HepG2 (cell line): Measurements from ENCODE around the gene MYL9. TPM values are rescaled to one million over a fixed set of nuclear protein-coding genes. Genes with fewer than 3 reads are reported as not detected.

ENCODE experiments used
- ATAC-seq: fragments of 200-7000 bp; cut with Tn5 transposase; 3 replicates; pipeline ENCODE4 v1.9.1; 2020; ENCODE audit warnings: mild to moderate bottlenecking, moderate library complexity
- BruUV-seq: library from RNA; stranded (reverse); fragments of 400-500 nt; replicated peaks from 2 replicates; lab custom pipeline; 2021; lab: Mats Ljungman, UMichigan
- CTCF ChIA-PET: fragments of 300-600 bp; formaldehyde crosslinking; extraction: SDS; loops from one replicate; lab custom pipeline; 2021; ENCODE audit warnings: low total read pairs, inconsistent platforms, low intra/inter-chr PET ratio; lab: Yijun Ruan, JAX
- POLR2A ChIA-PET: fragments of 350-600 bp; sonication (Branson Sonifier 250); formaldehyde crosslinking; loops from one replicate; lab custom pipeline; 2020; ENCODE audit warnings: antibody characterized with exemption, inconsistent platforms; lab: Yijun Ruan, JAX
- DNase-seq: peaks from one replicate; pipeline ENCODE4 v3.0.0-alpha.2; 2015; ENCODE audit warnings: low spot score
- FAIRE-seq: peaks from 3 replicates; lab custom pipeline; 2011; peaks lifted over from hg19 to GRCh38; lab: Jason Lieb, UNC
- H2AFZ ChIP-seq: one replicate; pipeline ENCODE4 v1.6.1; 2011; ENCODE audit warnings: low read length, inconsistent platforms
- H3K27ac ChIP-seq: fragments of 300-600 bp; 3 replicates; pipeline ENCODE4 v1.8.0; 2011; ENCODE audit warnings: mixed run types, mild to moderate bottlenecking, mixed read lengths, low read length, inconsistent platforms; ENCODE audit not compliant: insufficient read depth; ENCODE audit errors: extremely low read length
- H3K27me3 ChIP-seq, 2 experiments: fragments of 200-600 bp in 1 of 2; 2 replicates in 1 of 2; 3 replicates in 1 of 2; pipeline versions ENCODE4 v1.6.0 to v1.8.0; 2011; ENCODE audit warnings: low read length in 2 of 2, mild to moderate bottlenecking in 2 of 2, moderate library complexity in 2 of 2, inconsistent platforms in 1 of 2; ENCODE audit not compliant: insufficient read depth in 2 of 2, control insufficient read depth in 1 of 2
- H3K36me3 ChIP-seq, 2 experiments: fragments of 200-600 bp in 1 of 2; replicated peaks in 1 of 2; 2 replicates in 1 of 2; 3 replicates in 1 of 2; pipeline versions ENCODE4 v1.5.1 to v1.8.0; 2011; ENCODE audit warnings: low read length in 2 of 2, inconsistent platforms in 1 of 2; ENCODE audit not compliant: insufficient read depth in 2 of 2, control insufficient read depth in 1 of 2
- H3K4me1 ChIP-seq: 2 replicates; pipeline ENCODE4 v1.5.1; 2012; ENCODE audit warnings: low read length, inconsistent platforms; ENCODE audit not compliant: insufficient read depth
- H3K4me2 ChIP-seq: 2 replicates; pipeline ENCODE4 v1.6.0; 2011; ENCODE audit warnings: low read depth, low read length, inconsistent platforms
- H3K4me3 ChIP-seq, 3 experiments: fragments of 200-600 bp in 1 of 3; sonication (generic), shearing (Covaris generic) in 1 of 3; replicated peaks in 1 of 3; 2 replicates each; pipeline ENCODE4 v1.5.1; 2011 to 2016; ENCODE audit warnings: low read length in 3 of 3, inconsistent platforms in 2 of 3, low read depth in 2 of 3, mild to moderate bottlenecking in 2 of 3, control low read depth in 1 of 3, mixed read lengths in 1 of 3; ENCODE audit not compliant: insufficient read depth in 1 of 3
- H3K79me2 ChIP-seq: one replicate; pipeline ENCODE4 v1.6.1; 2011; ENCODE audit warnings: low read length, inconsistent platforms; ENCODE audit not compliant: insufficient read depth
- H3K9ac ChIP-seq: 2 replicates; pipeline ENCODE4 v1.6.0; 2011; ENCODE audit warnings: mild to moderate bottlenecking, low read depth, low read length, inconsistent platforms; ENCODE audit not compliant: insufficient read depth
- H3K9me3 ChIP-seq: 2 replicates; pipeline ENCODE4 v1.5.1; 2012; ENCODE audit warnings: mild to moderate bottlenecking, low read length
- H4K20me1 ChIP-seq: 2 replicates; pipeline ENCODE4 v1.6.0; 2011; ENCODE audit warnings: inconsistent platforms, mild to moderate bottlenecking, low read length, moderate library complexity; ENCODE audit not compliant: insufficient read depth
- ARNTL ChIP-seq: sonication (generic); formaldehyde crosslinking; IDR thresholded peaks from 2 replicates; pipeline ENCODE4 v1.4.0; 2020; ENCODE audit warnings: mild to moderate bottlenecking, missing genetic modification reagents
- ATRX ChIP-seq: sonication (generic); formaldehyde crosslinking; IDR thresholded peaks from 2 replicates; pipeline ENCODE4 v1.4.0; 2020; ENCODE audit warnings: missing genetic modification reagents, borderline replicate concordance
- CREM ChIP-seq, 2 experiments: sonication (generic) in 1 of 2; formaldehyde crosslinking in 1 of 2; IDR thresholded peaks; 2 replicates each; pipeline versions ENCODE4 v1.4.0 to v1.6.1; 2016 to 2020; ENCODE audit warnings: antibody characterized with exemption in 1 of 2, mild to moderate bottlenecking in 1 of 2, missing genetic modification reagents in 1 of 2
- E2F2 ChIP-seq: sonication (generic); formaldehyde crosslinking; IDR thresholded peaks from 2 replicates; pipeline ENCODE4 v1.4.0; 2020; ENCODE audit warnings: missing genetic modification reagents, borderline replicate concordance
- FOXO1 ChIP-seq: sonication (generic); formaldehyde crosslinking; IDR thresholded peaks from 2 replicates; pipeline ENCODE4 v1.4.0; 2020; ENCODE audit warnings: missing genetic modification reagents
- JUND ChIP-seq: sonication (generic); formaldehyde crosslinking; IDR thresholded peaks from 2 replicates; pipeline ENCODE4 v1.8.0; 2022; ENCODE audit warnings: mild to moderate bottlenecking, missing genetic modification reagents
- KAT2B ChIP-seq: fragments of 150-350 bp; IDR thresholded peaks from 2 replicates; pipeline ENCODE4 v1.6.1; 2014; ENCODE audit warnings: low read depth, low read length, borderline replicate concordance
- KDM2A ChIP-seq: sonication (generic); formaldehyde crosslinking; IDR thresholded peaks from 2 replicates; pipeline ENCODE4 v1.4.0; 2020; ENCODE audit warnings: low read depth, missing genetic modification reagents, borderline replicate concordance
- MAFK ChIP-seq, 2 experiments: IDR thresholded peaks in 1 of 2; conservative IDR thresholded peaks in 1 of 2; 2 replicates each; pipeline ENCODE4 v1.6.1; 2011; ENCODE audit warnings: improper control_type of control experiment in 2 of 2, low read length in 2 of 2
- NBN ChIP-seq: fragments of 450-650 bp; conservative IDR thresholded peaks from 2 replicates; pipeline ENCODE4 v1.6.1; 2017
- NCOA5 ChIP-seq: sonication (generic); formaldehyde crosslinking; IDR thresholded peaks from 2 replicates; pipeline ENCODE4 v1.4.0; 2020; ENCODE audit warnings: missing genetic modification reagents
- SALL1 ChIP-seq: sonication (generic); formaldehyde crosslinking; IDR thresholded peaks from 2 replicates; pipeline ENCODE4 v1.8.0; 2022; ENCODE audit warnings: mild to moderate bottlenecking, missing genetic modification reagents
- SMAD1 ChIP-seq: sonication (generic); formaldehyde crosslinking; IDR thresholded peaks from 2 replicates; pipeline ENCODE4 v1.4.0; 2020; ENCODE audit warnings: missing genetic modification reagents, low read depth, mild to moderate bottlenecking, borderline replicate concordance
- SMAD3 ChIP-seq: sonication (generic); formaldehyde crosslinking; IDR thresholded peaks from 2 replicates; pipeline ENCODE4 v1.4.0; 2020; ENCODE audit warnings: missing genetic modification reagents
- SNRNP70 ChIP-seq: fragments of 200-400 bp; formaldehyde crosslinking; IDR thresholded peaks from 2 replicates; pipeline ENCODE4 v1.6.1; 2017; ENCODE audit warnings: mild to moderate bottlenecking, low read depth, low read length, moderate library complexity
- TAF15 ChIP-seq: fragments of 200-400 bp; formaldehyde crosslinking; IDR thresholded peaks from one replicate; pipeline ENCODE4 v1.6.1; 2018; ENCODE audit warnings: mild to moderate bottlenecking, low read depth, low read length; ENCODE audit not compliant: poor library complexity, severe bottlenecking
- TBX2 ChIP-seq: sonication (generic); formaldehyde crosslinking; IDR thresholded peaks from 2 replicates; pipeline ENCODE4 v1.5.0; 2020; ENCODE audit warnings: missing genetic modification reagents, mild to moderate bottlenecking, borderline replicate concordance
- TEAD3 ChIP-seq: optimal IDR thresholded peaks from 2 replicates; pipeline ENCODE3; 2016; ENCODE audit warnings: borderline replicate concordance
- WIZ ChIP-seq: sonication (generic); formaldehyde crosslinking; IDR thresholded peaks from 2 replicates; pipeline ENCODE4 v1.5.1; 2020; ENCODE audit warnings: mild to moderate bottlenecking, missing genetic modification reagents
- ZBTB7A ChIP-seq: sonication (generic); formaldehyde crosslinking; IDR thresholded peaks from 2 replicates; pipeline ENCODE4 v1.8.0; 2022; ENCODE audit warnings: mild to moderate bottlenecking, missing genetic modification reagents
- ZFP62 ChIP-seq: sonication (generic); formaldehyde crosslinking; IDR thresholded peaks from 2 replicates; pipeline ENCODE4 v1.4.0; 2020; ENCODE audit warnings: missing genetic modification reagents
- ZNF17 ChIP-seq: sonication (generic); formaldehyde crosslinking; IDR thresholded peaks from 2 replicates; pipeline ENCODE4 v1.5.0; 2020; ENCODE audit warnings: mild to moderate bottlenecking, missing genetic modification reagents
- ZNF691 ChIP-seq: sonication (generic); formaldehyde crosslinking; IDR thresholded peaks from 2 replicates; pipeline ENCODE4 v1.4.0; 2020; ENCODE audit warnings: missing genetic modification reagents, low read depth, mild to moderate bottlenecking, borderline replicate concordance
- ZNF746 ChIP-seq: sonication (generic); formaldehyde crosslinking; IDR thresholded peaks from 2 replicates; pipeline ENCODE4 v1.8.0; 2022; ENCODE audit warnings: mild to moderate bottlenecking, missing genetic modification reagents
- ZNF883 ChIP-seq: sonication (generic); formaldehyde crosslinking; IDR thresholded peaks from 2 replicates; pipeline ENCODE4 v1.5.1; 2020; ENCODE audit warnings: mild to moderate bottlenecking, missing genetic modification reagents; ENCODE audit errors: not compliant biosample characterization
- ZZZ3 ChIP-seq: sonication (generic); formaldehyde crosslinking; IDR thresholded peaks from 2 replicates; pipeline ENCODE4 v1.4.0; 2020; ENCODE audit warnings: missing genetic modification reagents, mild to moderate bottlenecking, borderline replicate concordance
- WGBS: methylation state at CpG from one replicate; pipeline ENCODE4 v1.1.6; 2017; ENCODE audit warnings: low lambda C conversion rate; 5-methylcytosine and 5-hydroxymethylcytosine counted together
- in situ Hi-C: cut with HindIII; loops from 2 replicates; pipeline ENCODE4 v1.10.0; 2017; ENCODE audit warnings: low pct_unique_long_range_greater_than_20kb; ENCODE audit not compliant: extremely low pct_ligation_motif_present
- intact Hi-C: fragments of 100-400 bp; cut with micrococcal nuclease; formaldehyde crosslinking; loops from one replicate; pipeline ENCODE4 v1.10.0; 2022; ENCODE audit not compliant: unreplicated experiment
- polyA plus RNA-seq, 8 experiments: library from polyadenylated mRNA; depleted of rRNA in 3 of 8; stranded (reverse) in 7 of 8; unstranded in 1 of 8; fragments of >200 nt; fragmentation: Illumina TruSeq in 4 of 8; extraction: Trizol in 4 of 8; gene quantifications; 2 replicates each; pipeline versions ENCODE4 v1.2.1 to v1.2.3, GENCODE V29; 2011 to 2016; ENCODE audit warnings: low read depth in 4 of 8, missing spikeins in 1 of 8, mixed read lengths in 1 of 8; ENCODE audit not compliant: insufficient read depth in 1 of 8
- total RNA-seq, 5 experiments: library from RNA; depleted of rRNA; stranded (reverse); fragments of >200 nt; fragmentation: Illumina TruSeq; extraction: Trizol; gene quantifications; 2 replicates each; pipeline ENCODE4 v1.2.3, GENCODE V29; 2016; ENCODE audit warnings: low read depth in 1 of 5

The MYL9 gene
- total and polyA plus RNA-seq, 2 of the 13 experiments (the other 11 are each of a cell fraction or from before 2014, with no cell fraction given) = 0.87 to 2.2 TPM

GRCh38 chr20:36591281-36591680, 50.0 kb downstream of the MYL9 start:
- Histone ChIP-seq H3K4me3 (no peak overlapping the region), H3K36me3 (peaks cover 21 to 31% of the 10 kb centered on the region in 2 experiments), H2AFZ (no peak overlapping the region), H3K4me1 (no peaks in the 10 kb centered on the region), H4K20me1 (no peaks in the 10 kb centered on the region), H3K79me2 (no peaks in the 10 kb centered on the region), H3K9ac (no peak overlapping the region), H3K9me3 (no peaks in the 10 kb centered on the region), H3K4me2 (no peak overlapping the region), H3K27ac (no peak overlapping the region), H3K27me3 (no peaks in the 10 kb centered on the region)
- BruUV-seq = no TSS peak
- ATAC-seq = no peak
- in situ Hi-C loops = loop anchor here (5.0 kb wide), 1 partner anchor 34 kb away; no protein-coding TSS in a partner anchor
- TF ChIP-seq ATRX (no peak), TEAD3 (CRISPR knock-in tag) (no peak), SALL1 (CRISPR knock-in tag) (0 out of 2 replicates have a peak, but pooled peaks have one; percentile 9), SMAD3 (no peak), MAFK (conservative IDR thresholded peaks at IDR 0.05 in 1 of 2, IDR thresholded peaks at IDR 0.05 in 1 of 2; ENCODE audit: low read length in 2 of 2) (peak in 1 of 2 experiments; percentile 18; a peak in 2 of 4 replicates), ZNF17 (CRISPR knock-in tag) (no peak), ZNF691 (CRISPR knock-in tag) (no peak), ZNF883 (CRISPR knock-in tag) (no peak), TBX2 (CRISPR knock-in tag) (no peak), CREM (IDR thresholded peaks at IDR 0.05) (no peak), CREM (CRISPR knock-in tag; IDR thresholded peaks at IDR 0.05) (no peak), NCOA5 (CRISPR knock-in tag) (no peak), WIZ (no peak), SMAD1 (CRISPR knock-in tag) (no peak), ZNF746 (CRISPR knock-in tag) (no peak), ARNTL (CRISPR knock-in tag) (no peak), JUND (CRISPR knock-in tag) (no peak), ZZZ3 (CRISPR knock-in tag) (no peak), NBN (no peak), E2F2 (CRISPR knock-in tag) (no peak), TAF15 (no peak), ZFP62 (CRISPR knock-in tag) (no peak), KAT2B (no peak), KDM2A (CRISPR knock-in tag) (0 out of 2 replicates have a peak, but pooled peaks have one; percentile 10), ZBTB7A (0 out of 2 replicates have a peak, but pooled peaks have one; percentile 10), SNRNP70 (no peak), FOXO1 (no peak)
- intact Hi-C loops = no loop called here
- DNase-seq = no peak
- FAIRE-seq = no peak
- POLR2A ChIA-PET = interaction anchor here (0.7 to 5.7 kb wide), 4 partner anchors 10 to 130 kb away, joined by 3 to 38 read pairs (median 3); partner anchors contain the start of gene RAB5IF
- CTCF ChIA-PET = interaction anchor here (1.5 to 2.2 kb wide), 2 partner anchors 14 to 35 kb away, joined by 5 to 40 read pairs; partner anchors contain the start of gene RAB5IF
- WGBS = 97% methylated on average over 5 of the region's 5 CpGs
